Measurements from ENCODE around the gene MRAP2. TPM values are rescaled to one million over a fixed set of nuclear protein-coding genes. Genes with fewer than 3 reads are reported as not detected.

The MRAP2 gene
- total and polyA plus RNA-seq, 2 experiments from 2014 or later, result 6.1 to 13.5 TPM

DNA sequence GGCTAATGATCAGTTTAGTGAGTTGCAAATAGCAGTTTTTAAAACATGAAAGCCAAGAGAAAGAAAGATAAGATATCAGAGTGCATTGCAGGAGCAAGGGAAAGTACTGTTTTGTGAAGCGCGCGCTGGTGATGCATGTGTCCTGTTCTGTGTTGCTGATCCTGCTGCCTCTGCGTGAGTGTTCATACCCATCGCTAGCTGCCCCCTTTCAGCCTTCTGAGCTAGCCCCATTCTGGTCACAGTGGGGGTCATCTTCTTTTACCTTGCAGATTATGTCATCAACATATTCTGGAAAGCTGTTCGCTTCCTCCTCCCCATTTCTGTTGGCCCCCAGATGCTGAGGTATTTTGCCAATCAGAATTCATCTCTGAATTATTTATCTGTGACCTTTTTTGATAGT is 1.9 kb downstream of the MRAP2 start:
- DNase-seq (ENCODE audit: low spot score) (peak; percentile 36), ATAC-seq (no peak)
- H3K4me3 Mint-ChIP-seq, result no peak overlapping the region; the same call in 2 of the 3 replicates
- Histone ChIP-seq H3K9me2 (ENCODE audit: insufficient read depth) (0 out of 2 replicates have a peak, but pooled peaks cover 6% of the 10 kb centered on the region), H3K79me2 (replicated peaks; ENCODE audit: insufficient read depth) (no peaks in the 10 kb centered on the region; the same call in 1 of the 2 replicates), H2AFZ (0 out of 2 replicates have a peak overlapping the region, but pooled peaks have one; percentile 38), H3K4me1 (ENCODE audit: insufficient read depth) (peaks cover 28% of the 10 kb centered on the region), H3F3A (replicated peaks; ENCODE audit: low read depth) (no peaks in the 10 kb centered on the region; the same call in 1 of the 2 replicates), H4K20me1 (replicated peaks; ENCODE audit: insufficient read depth) (no peaks in the 10 kb centered on the region), H3K4me3 (0 out of 2 replicates have a peak overlapping the region, but pooled peaks have one; percentile 83), H3K27me3 (ENCODE audit: insufficient read depth) (peaks cover 29% of the 10 kb centered on the region), H3K4me2 (peak overlapping the region; percentile 73), H3K27ac (ENCODE audit: low read depth) (no peak overlapping the region), H3K36me3 (ENCODE audit: insufficient read depth) (peaks cover 21% of the 10 kb centered on the region)
- peaks cover 42% of the 10 kb centered on the region for H3K9me3 Mint-ChIP-seq
- TF ChIP-seq STAT1 (IDR thresholded peaks at IDR 0.05; ENCODE audit: unreplicated experiment) (no peak), EZH2phosphoT487 (IDR thresholded peaks at IDR 0.05; ENCODE audit: unreplicated experiment) (no peak), POLR2AphosphoS5 (IDR thresholded peaks at IDR 0.05; ENCODE audit: low read depth) (no peak), ZNF114 (CRISPR knock-in tag; IDR thresholded peaks at IDR 0.05) (no peak)
- TF ChIP-seq, protein P1, sequence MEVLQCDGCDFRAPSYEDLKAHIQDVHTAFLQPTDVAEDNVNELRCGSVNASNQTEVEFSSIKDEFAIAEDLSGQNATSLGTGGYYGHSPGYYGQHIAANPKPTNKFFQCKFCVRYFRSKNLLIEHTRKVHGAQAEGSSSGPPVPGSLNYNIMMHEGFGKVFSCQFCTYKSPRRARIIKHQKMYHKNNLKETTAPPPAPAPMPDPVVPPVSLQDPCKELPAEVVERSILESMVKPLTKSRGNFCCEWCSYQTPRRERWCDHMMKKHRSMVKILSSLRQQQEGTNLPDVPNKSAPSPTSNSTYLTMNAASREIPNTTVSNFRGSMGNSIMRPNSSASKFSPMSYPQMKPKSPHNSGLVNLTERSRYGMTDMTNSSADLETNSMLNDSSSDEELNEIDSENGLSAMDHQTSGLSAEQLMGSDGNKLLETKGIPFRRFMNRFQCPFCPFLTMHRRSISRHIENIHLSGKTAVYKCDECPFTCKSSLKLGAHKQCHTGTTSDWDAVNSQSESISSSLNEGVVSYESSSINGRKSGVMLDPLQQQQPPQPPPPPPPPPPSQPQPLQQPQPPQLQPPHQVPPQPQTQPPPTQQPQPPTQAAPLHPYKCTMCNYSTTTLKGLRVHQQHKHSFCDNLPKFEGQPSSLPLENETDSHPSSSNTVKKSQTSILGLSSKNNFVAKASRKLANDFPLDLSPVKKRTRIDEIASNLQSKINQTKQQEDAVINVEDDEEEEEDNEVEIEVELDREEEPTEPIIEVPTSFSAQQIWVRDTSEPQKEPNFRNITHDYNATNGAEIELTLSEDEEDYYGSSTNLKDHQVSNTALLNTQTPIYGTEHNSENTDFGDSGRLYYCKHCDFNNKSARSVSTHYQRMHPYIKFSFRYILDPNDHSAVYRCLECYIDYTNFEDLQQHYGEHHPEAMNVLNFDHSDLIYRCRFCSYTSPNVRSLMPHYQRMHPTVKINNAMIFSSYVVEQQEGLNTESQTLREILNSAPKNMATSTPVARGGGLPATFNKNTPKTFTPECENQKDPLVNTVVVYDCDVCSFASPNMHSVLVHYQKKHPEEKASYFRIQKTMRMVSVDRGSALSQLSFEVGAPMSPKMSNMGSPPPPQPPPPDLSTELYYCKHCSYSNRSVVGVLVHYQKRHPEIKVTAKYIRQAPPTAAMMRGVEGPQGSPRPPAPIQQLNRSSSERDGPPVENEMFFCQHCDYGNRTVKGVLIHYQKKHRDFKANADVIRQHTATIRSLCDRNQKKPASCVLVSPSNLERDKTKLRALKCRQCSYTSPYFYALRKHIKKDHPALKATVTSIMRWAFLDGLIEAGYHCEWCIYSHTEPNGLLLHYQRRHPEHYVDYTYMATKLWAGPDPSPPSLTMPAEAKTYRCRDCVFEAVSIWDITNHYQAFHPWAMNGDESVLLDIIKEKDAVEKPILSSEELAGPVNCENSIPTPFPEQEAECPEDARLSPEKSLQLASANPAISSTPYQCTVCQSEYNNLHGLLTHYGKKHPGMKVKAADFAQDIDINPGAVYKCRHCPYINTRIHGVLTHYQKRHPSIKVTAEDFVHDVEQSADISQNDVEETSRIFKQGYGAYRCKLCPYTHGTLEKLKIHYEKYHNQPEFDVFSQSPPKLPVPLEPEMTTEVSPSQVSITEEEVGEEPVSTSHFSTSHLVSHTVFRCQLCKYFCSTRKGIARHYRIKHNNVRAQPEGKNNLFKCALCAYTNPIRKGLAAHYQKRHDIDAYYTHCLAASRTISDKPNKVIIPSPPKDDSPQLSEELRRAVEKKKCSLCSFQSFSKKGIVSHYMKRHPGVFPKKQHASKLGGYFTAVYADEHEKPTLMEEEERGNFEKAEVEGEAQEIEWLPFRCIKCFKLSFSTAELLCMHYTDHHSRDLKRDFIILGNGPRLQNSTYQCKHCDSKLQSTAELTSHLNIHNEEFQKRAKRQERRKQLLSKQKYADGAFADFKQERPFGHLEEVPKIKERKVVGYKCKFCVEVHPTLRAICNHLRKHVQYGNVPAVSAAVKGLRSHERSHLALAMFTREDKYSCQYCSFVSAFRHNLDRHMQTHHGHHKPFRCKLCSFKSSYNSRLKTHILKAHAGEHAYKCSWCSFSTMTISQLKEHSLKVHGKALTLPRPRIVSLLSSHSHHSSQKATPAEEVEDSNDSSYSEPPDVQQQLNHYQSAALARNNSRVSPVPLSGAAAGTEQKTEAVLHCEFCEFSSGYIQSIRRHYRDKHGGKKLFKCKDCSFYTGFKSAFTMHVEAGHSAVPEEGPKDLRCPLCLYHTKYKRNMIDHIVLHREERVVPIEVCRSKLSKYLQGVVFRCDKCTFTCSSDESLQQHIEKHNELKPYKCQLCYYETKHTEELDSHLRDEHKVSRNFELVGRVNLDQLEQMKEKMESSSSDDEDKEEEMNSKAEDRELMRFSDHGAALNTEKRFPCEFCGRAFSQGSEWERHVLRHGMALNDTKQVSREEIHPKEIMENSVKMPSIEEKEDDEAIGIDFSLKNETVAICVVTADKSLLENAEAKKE (CRISPR knock-in tag; IDR thresholded peaks at IDR 0.05), result no peak
- peaks cover 21% of the 10 kb centered on the region for H3K4me1 Mint-ChIP-seq
- peaks cover 18% of the 10 kb centered on the region for H3K27me3 Mint-ChIP-seq (ENCODE audit: insufficient read depth, low read depth, poor library complexity)
- H3K36me3 Mint-ChIP-seq (ENCODE audit: low read depth), result peaks cover 40% of the 10 kb centered on the region
- no peak overlapping the region for H3K27ac Mint-ChIP-seq

Data from GM23338 (cell line).